ENCODE results near the gene OBSCN. TPM values are rescaled to one million over a fixed set of nuclear protein-coding genes. Genes with fewer than 3 reads are reported as not detected.

The OBSCN gene
- total RNA-seq, 1 donor from 2014 or later: 15.2 TPM

- H3K27me3 Mint-ChIP-seq (ENCODE audit: unreplicated experiment): peaks cover 7% of the 10 kb centered on the region
Observed at GRCh38 chr1:228204958-228205357, 2.9 kb upstream of the OBSCN start.

GRCh38 chr1:228205526-228206436 lies 2.1 kb upstream of the OBSCN start:
- Mint-ChIP-seq H3K27ac (ENCODE audit: unreplicated experiment) (no peak overlapping the region), H3K4me3 (ENCODE audit: unreplicated experiment) (no peak overlapping the region), H3K36me3 (ENCODE audit: unreplicated experiment) (peaks cover 1% of the 10 kb centered on the region), H3K27me3 (ENCODE audit: unreplicated experiment) (peaks cover 7% of the 10 kb centered on the region), H3K4me1 (ENCODE audit: unreplicated experiment) (peaks cover 2% of the 10 kb centered on the region), H3K9me3 (ENCODE audit: unreplicated experiment) (no peaks in the 10 kb centered on the region)
- peak; percentile 73 for DNase-seq (ENCODE audit: extremely low spot score, unreplicated experiment)
- no peak for TF ChIP-seq CTCF (IDR thresholded peaks at IDR 0.05)

More at GRCh38 chr1:228204958-228205357, 2.9 kb upstream of the OBSCN start:
- Mint-ChIP-seq H3K27ac (ENCODE audit: unreplicated experiment) (no peak overlapping the region), H3K4me3 (ENCODE audit: unreplicated experiment) (no peak overlapping the region), H3K9me3 (ENCODE audit: unreplicated experiment) (no peaks in the 10 kb centered on the region), H3K4me1 (ENCODE audit: unreplicated experiment) (peaks cover 2% of the 10 kb centered on the region), H3K36me3 (ENCODE audit: unreplicated experiment) (peaks cover 6% of the 10 kb centered on the region)
- DNase-seq (ENCODE audit: extremely low spot score, unreplicated experiment): no peak
- no peak for TF ChIP-seq CTCF (IDR thresholded peaks at IDR 0.05)

GRCh38 chr1:228206582-228207351 lies 1.1 kb upstream of the OBSCN start:
- Mint-ChIP-seq H3K4me3 (ENCODE audit: unreplicated experiment) (no peak overlapping the region), H3K36me3 (ENCODE audit: unreplicated experiment) (no peaks in the 10 kb centered on the region), H3K9me3 (ENCODE audit: unreplicated experiment) (no peaks in the 10 kb centered on the region), H3K27me3 (ENCODE audit: unreplicated experiment) (peaks cover 7% of the 10 kb centered on the region), H3K4me1 (ENCODE audit: unreplicated experiment) (peaks cover 2% of the 10 kb centered on the region), H3K27ac (ENCODE audit: unreplicated experiment) (no peak overlapping the region)
- TF ChIP-seq CTCF (IDR thresholded peaks at IDR 0.05): no peak
- DNase-seq (ENCODE audit: extremely low spot score, unreplicated experiment): peak; percentile 83

GRCh38 chr1:228207381-228207810 lies 448 bp upstream of the OBSCN start:
- Mint-ChIP-seq H3K36me3 (ENCODE audit: unreplicated experiment) (no peaks in the 10 kb centered on the region), H3K27ac (ENCODE audit: unreplicated experiment) (no peak overlapping the region), H3K4me1 (ENCODE audit: unreplicated experiment) (peaks cover 2% of the 10 kb centered on the region), H3K9me3 (ENCODE audit: unreplicated experiment) (no peaks in the 10 kb centered on the region), H3K27me3 (ENCODE audit: unreplicated experiment) (peaks cover 7% of the 10 kb centered on the region), H3K4me3 (ENCODE audit: unreplicated experiment) (no peak overlapping the region)
- peak; percentile 80 for DNase-seq (ENCODE audit: extremely low spot score, unreplicated experiment)
- no peak for TF ChIP-seq CTCF (IDR thresholded peaks at IDR 0.05)
